Measurements from ENCODE around the gene AIP. TPM values are rescaled to one million over a fixed set of nuclear protein-coding genes. Genes with fewer than 3 reads are reported as not detected.

The AIP gene
- total RNA-seq, 1 experiment from 2014 or later = 61.0 TPM

DNA sequence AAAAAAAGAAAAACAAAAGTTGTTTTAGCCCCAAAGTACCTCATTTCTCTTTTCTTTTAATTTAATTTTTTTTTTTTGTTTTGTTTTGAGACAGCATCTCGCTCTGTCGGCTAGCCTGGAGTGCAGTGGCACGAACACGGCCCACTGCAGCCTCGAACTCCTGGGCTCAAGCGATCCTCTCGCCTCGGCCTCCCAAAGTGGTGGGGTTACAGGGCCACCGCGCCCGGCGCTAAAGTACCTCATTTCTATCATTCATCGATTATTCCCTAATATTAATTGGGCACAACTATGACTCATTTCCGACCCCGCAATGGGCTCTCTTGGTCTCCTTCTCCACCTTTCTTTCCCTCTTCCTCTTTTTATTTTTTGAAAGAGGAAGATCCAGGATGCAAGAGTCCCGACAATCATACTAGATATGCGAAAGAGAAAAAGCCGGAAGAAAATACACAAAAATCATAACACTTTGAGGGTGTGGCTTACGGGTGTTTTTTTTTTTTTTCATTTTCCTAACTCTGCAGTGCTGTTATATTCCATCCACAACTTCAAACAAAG, 475 bp upstream of the AIP start:
- no peaks in the 10 kb centered on the region for H3K9me3 ChIP-seq (ENCODE audit: control insufficient read depth in 1 of 2, insufficient read depth in 1 of 2, low read depth in 1 of 2, low read length in 2 of 2)
- peak overlapping the region; percentile 95 for H2AFZ ChIP-seq (ENCODE audit: low read depth, low read length, poor library complexity, severe bottlenecking)
- H3K4me1 ChIP-seq (ENCODE audit: control insufficient read depth in 1 of 2, insufficient read depth in 2 of 2, low read length in 2 of 2) = peaks cover 7 to 28% of the 10 kb centered on the region in 2 experiments; a peak in 3 of 4 replicates
- TF ChIP-seq EGR1 (IDR thresholded peaks at IDR 0.05; ENCODE audit: low read depth) (no peak), SRF (IDR thresholded peaks at IDR 0.05; ENCODE audit: low read depth) (no peak), CBX3 (IDR thresholded peaks at IDR 0.05; ENCODE audit: low read depth) (no peak), ELF1 (IDR thresholded peaks at IDR 0.05; ENCODE audit: borderline replicate concordance, low read depth) (no peak), YY1 (IDR thresholded peaks at IDR 0.05; ENCODE audit: extremely low read depth, insufficient replicate concordance, low read depth, low read length) (no peak), ZFX (IDR thresholded peaks at IDR 0.05) (no peak), CEBPB (IDR thresholded peaks at IDR 0.05; ENCODE audit: low read depth) (no peak), SP1 (IDR thresholded peaks at IDR 0.05; ENCODE audit: low read depth) (no peak), ZNF274 (IDR thresholded peaks at IDR 0.05; ENCODE audit: low read depth, low read length) (no peak), EZH2phosphoT487 (IDR thresholded peaks at IDR 0.05; ENCODE audit: borderline replicate concordance) (no peak), FOSL1 (IDR thresholded peaks at IDR 0.05; ENCODE audit: low read depth) (no peak), POLR2AphosphoS5 (IDR thresholded peaks at IDR 0.05; ENCODE audit: low read depth, low read length) (no peak)
- TF ChIP-seq, protein P1, sequence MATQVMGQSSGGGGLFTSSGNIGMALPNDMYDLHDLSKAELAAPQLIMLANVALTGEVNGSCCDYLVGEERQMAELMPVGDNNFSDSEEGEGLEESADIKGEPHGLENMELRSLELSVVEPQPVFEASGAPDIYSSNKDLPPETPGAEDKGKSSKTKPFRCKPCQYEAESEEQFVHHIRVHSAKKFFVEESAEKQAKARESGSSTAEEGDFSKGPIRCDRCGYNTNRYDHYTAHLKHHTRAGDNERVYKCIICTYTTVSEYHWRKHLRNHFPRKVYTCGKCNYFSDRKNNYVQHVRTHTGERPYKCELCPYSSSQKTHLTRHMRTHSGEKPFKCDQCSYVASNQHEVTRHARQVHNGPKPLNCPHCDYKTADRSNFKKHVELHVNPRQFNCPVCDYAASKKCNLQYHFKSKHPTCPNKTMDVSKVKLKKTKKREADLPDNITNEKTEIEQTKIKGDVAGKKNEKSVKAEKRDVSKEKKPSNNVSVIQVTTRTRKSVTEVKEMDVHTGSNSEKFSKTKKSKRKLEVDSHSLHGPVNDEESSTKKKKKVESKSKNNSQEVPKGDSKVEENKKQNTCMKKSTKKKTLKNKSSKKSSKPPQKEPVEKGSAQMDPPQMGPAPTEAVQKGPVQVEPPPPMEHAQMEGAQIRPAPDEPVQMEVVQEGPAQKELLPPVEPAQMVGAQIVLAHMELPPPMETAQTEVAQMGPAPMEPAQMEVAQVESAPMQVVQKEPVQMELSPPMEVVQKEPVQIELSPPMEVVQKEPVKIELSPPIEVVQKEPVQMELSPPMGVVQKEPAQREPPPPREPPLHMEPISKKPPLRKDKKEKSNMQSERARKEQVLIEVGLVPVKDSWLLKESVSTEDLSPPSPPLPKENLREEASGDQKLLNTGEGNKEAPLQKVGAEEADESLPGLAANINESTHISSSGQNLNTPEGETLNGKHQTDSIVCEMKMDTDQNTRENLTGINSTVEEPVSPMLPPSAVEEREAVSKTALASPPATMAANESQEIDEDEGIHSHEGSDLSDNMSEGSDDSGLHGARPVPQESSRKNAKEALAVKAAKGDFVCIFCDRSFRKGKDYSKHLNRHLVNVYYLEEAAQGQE (IDR thresholded peaks at IDR 0.05; ENCODE audit: low read depth) = no peak
- TF ChIP-seq, protein P2, sequence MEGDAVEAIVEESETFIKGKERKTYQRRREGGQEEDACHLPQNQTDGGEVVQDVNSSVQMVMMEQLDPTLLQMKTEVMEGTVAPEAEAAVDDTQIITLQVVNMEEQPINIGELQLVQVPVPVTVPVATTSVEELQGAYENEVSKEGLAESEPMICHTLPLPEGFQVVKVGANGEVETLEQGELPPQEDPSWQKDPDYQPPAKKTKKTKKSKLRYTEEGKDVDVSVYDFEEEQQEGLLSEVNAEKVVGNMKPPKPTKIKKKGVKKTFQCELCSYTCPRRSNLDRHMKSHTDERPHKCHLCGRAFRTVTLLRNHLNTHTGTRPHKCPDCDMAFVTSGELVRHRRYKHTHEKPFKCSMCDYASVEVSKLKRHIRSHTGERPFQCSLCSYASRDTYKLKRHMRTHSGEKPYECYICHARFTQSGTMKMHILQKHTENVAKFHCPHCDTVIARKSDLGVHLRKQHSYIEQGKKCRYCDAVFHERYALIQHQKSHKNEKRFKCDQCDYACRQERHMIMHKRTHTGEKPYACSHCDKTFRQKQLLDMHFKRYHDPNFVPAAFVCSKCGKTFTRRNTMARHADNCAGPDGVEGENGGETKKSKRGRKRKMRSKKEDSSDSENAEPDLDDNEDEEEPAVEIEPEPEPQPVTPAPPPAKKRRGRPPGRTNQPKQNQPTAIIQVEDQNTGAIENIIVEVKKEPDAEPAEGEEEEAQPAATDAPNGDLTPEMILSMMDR (IDR thresholded peaks at IDR 0.05 in 2 of 3, conservative IDR thresholded peaks at IDR 0.05 in 1 of 3; ENCODE audit: borderline replicate concordance in 1 of 3, insufficient read depth in 1 of 3, low read depth in 2 of 3, low read length in 2 of 3) = no peak
- no peaks in the 10 kb centered on the region for H4K20me1 ChIP-seq (ENCODE audit: insufficient read depth)
- H3K9me2 ChIP-seq (ENCODE audit: insufficient read depth) = no peaks in the 10 kb centered on the region
- no peaks in the 10 kb centered on the region for H3K27me3 ChIP-seq (ENCODE audit: insufficient read depth, low read length)
- peak overlapping the region; percentile 56 for H3K9ac ChIP-seq (ENCODE audit: low read length)
- peak overlapping the region; percentile 46; the same call in 1 of the 2 replicates for H3K27ac ChIP-seq (ENCODE audit: low read depth, low read length)
- intact Hi-C loops (cut with micrococcal nuclease) = no loop called here
- peak overlapping the region; percentile 51 to 61 for H3K4me3 ChIP-seq (replicated peaks in 1 of 2; ENCODE audit: low read depth in 1 of 2, low read length in 2 of 2)
- H3K79me2 ChIP-seq (ENCODE audit: insufficient read depth, low read length) = peaks cover 7% of the 10 kb centered on the region; the same call in 1 of the 2 replicates
- DNase-seq (ENCODE audit: low read depth, low spot score) (no peak), ATAC-seq (peak; percentile 8)
- H3K36me3 ChIP-seq (ENCODE audit: control insufficient read depth in 1 of 2, insufficient read depth in 2 of 2, low read length in 2 of 2) = no peaks in the 10 kb centered on the region
- ChIA-PET RAD21 (ENCODE audit: low non-redundant PET in 1 of 2, low total read pairs in 2 of 2, uncharacterized antibody in 2 of 2, unreplicated experiment in 2 of 2) (interaction anchor here in 1 of 2 experiments (1.1 kb wide), 1 partner anchor 81 kb away, joined by 4 read pairs; the partner anchor contains the start of gene PPP1CA), POLR2A (interaction anchor here (0.7 to 1.0 kb wide), 2 partner anchors 13 to 81 kb away, joined by 3 to 9 read pairs; partner anchors contain the start of genes PPP1CA and TMEM134), CTCF (interaction anchor here (1.0 kb wide), 1 partner anchor 81 kb away, joined by 4 read pairs; the partner anchor contains the start of gene PPP1CA)
- TSS peak; percentile 84 for BruUV-seq (replicated peaks)
- peak overlapping the region; percentile 83 for H3K4me2 ChIP-seq (ENCODE audit: low read length)

Measured in HCT116 (cell line).